NCI-H748 (cell line): Measurements from ENCODE around the gene DGCR8.

Experiments used
- DNase-seq: peaks from one replicate; lab custom pipeline; 2025; ENCODE audit not compliant: unreplicated experiment; lab: John Stamatoyannopoulos, UW

DGCR8 gene

DNA sequence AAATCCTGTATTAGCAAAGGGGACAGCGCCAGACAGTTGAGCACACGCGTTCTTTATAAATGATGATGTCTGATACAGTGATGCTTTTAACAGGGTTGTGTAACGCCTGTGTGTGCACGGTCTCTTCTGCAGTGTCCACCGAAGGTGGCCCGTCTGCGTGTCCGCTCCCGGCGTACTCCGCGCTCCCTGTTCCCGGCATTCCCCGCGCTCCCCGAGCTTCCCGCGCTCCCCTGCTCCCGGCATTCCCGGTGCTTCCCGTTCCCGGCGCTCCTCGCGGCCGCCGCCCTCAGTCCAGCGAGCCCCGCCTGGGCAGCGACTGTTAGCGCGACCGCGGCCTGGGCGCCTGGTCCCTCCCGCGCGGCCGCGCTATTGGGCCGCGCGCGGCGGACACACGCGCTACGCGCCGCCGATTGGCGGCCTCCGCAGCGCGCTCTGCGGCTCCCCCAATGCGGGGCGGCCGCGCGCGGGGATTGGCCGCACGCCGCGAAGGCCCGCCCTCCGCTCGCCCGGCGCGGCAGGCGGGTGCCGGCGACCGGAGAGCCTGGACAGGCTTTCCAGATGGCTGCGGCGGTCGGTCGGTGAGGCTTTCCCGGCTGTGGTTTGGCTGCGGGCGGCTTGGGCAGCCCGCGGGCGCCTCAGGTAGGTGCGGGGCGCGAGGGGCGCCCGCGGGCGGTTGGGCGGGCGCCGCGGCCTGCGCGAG, at the start of gene DGCR8:
Gene DGCR8 (plus strand): TSS at position 497 of the 700 bp plus-strand sequence. CDS start 5,723 bp downstream, outside the sequence.
- DNase-seq = peak; percentile 94

GRCh38 chr22:20031732-20032406, 48.2 kb upstream of the DGCR8 start:
- DNase-seq = peak; percentile 75

DNA sequence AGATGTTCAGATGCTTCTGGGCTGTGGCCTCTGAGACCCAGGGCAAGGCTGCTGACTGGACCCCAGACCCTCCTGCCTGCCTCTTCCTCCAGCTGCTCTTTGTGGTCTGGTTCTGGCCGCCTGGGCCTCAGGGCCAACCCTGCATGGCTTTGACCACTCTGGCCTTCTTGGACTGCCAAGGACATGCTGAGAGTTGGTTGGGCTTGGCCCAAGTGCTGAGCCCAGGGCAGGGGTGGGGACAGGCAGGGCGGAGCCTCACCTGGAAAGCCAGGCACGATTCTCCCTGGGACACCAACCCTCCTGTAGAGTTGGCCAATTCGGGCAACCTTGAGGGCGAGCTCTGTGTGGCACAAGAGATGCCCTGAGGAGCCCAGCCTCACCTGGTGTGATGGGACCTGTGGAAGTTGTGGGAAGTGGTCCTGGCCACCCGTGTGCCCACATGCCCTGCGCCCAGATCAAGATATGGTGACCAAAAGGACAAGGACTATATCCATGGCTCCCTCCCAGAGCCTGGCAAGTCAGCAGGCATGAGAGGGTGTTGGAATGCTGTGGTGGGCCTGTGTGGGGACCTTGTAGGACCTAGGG, 47.5 kb upstream of the DGCR8 start:
- no peak for DNase-seq

GRCh38 chr22:20033045-20033706, 46.9 kb upstream of the DGCR8 start:
- no peak for DNase-seq

GRCh38 chr22:20034143-20034542, 45.9 kb upstream of the DGCR8 start:
- no peak for DNase-seq

- DNase-seq = no peak
Observed at GRCh38 chr22:20035375-20036083, 44.5 kb upstream of the DGCR8 start.

- DNase-seq = no peak
Observed at GRCh38 chr22:20036084-20036482, 44.0 kb upstream of the DGCR8 start.

DNA sequence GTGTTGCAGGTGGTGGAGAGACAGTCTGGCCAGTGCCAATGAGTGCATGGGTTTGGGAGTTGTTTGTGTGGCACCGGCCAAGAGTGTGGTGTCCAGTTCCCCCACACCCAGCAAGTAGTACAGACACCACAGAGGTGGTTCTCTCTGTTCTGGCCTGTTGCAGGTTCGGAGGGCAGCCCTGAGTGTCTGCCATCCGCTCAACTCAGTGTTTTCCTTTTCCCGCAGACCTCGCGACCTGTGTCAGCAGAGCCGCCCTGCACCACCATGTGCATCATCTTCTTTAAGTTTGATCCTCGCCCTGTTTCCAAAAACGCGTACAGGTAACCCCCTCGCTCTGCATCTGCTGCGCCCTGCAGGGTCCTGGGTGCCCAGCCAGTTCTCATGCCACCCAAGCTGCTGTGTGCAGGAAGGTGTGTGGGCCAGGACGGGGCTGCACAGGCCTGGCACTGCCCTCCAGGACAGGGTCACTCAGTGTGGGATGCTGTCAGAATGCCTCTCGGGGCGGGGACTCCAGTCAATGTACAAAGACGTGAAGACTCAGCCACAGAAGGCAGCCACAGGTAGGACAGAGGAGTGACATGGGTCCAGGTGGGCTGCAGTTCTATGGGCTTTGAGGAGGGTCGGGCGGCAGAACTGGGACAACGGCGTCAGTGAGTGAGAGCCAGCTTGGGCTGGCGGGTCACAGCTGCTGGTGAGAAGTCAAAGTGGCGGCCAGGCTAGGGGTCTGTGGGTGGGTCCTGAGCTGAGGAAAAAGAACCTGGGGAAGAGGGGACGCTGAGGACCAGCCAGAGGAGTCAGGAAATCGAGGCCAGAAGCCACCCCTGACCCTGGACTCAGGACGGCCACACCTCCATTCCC, 43.3 kb upstream of the DGCR8 start:
- DNase-seq = no peak

DNA sequence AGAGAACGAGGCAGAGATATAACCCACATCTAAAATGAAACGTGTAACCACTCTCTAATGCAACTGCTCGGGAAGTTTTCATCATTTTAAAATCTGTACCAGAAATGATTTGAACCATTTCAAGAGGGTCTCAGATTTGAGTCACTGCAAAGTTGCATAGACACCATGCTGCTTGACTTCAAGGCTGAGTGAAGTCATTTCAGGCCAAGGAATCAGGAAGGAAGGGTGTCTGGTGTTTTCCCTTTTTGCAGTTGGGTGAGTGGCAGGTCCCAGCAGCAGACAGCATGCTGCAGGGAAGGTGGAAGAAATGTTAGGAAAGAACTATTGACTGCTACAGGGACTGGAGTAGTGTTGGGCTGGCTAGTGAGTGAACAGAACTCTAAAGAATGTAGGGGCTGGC, 42.6 kb upstream of the DGCR8 start:
- no peak for DNase-seq

DNA sequence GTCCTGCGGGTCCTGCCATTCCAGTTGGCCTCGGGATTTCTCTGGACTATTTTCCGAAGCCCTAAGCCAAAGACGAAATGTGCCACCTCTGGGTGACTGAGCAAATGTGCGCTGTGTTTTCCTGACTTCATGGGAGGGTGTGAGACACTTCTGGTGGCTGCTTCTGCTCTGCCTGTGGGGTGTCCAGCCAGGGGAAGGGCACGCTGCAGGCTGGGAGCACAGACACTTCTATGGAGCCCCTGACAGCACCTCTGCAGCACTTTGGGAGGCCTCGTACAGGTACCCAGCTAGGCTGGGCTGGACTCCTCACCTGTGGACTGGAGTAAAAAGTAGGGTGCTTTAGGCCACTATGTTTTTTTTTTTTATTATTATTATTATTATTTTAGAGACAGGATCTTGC, 41.5 kb upstream of the DGCR8 start:
- DNase-seq = no peak

GRCh38 chr22:20039683-20040325, 40.2 kb upstream of the DGCR8 start:
- peak; percentile 27 for DNase-seq

DNA sequence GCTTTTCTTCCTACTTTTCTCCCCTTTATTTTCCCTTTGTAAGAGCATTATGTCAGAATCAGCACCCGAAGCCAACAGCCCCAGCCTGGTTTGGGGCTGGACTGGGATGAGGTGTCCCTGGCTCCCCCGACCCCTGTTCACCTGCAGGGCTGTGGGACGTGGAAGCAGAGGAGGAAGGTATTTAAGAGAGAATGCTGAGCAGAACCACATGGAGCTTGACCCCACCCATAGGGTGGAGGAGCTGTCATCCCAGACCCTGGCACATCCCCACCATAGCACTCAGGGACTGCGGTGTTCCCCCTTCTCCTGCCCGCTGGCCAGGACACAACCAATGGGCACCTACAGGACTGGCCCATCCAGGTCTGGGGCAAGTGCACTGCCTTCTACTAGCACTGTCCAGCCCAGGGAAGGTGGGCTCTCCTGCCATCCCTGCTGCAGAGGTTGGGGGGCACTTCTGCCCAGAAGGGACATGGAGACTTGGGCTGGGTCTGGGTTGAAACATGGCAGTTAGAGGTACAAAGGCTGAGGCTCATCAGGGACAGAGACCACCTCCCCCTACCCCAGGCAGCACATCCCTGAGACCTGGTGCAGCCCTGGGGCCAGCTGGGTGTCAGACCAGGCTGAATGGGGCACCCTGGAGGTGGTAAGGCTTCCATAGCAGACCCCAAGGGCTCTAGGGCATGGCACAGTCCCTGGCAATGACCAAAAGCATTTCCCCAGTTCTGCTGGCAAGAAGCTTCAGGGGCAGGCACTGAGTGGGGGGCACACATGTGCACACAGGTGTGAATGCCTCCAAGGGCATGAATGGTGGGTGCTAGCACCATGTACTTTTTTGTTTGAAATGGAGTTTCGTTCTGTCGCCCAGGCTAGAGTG, 39.5 kb upstream of the DGCR8 start:
- DNase-seq = no peak

GRCh38 chr22:20043057-20043996, 36.7 kb upstream of the DGCR8 start:
- no peak for DNase-seq

DNA sequence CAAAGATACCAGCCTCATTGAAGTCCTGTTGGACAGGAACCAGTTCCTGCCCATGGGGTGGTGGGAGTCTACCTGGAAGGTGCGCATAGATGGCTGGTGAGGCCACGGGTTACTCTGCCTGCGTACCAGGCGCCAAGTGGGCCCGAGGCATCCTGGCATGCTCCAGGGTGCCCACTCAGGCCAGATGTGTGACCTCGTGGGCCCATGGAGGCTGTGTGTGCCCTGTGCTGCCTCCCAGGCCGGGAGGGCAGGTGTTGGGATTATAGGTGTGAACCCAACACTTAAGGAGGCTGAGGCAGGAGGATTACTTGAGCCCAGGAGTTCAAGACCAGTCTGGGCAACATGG, 36.1 kb upstream of the DGCR8 start:
- no peak for DNase-seq

DNA sequence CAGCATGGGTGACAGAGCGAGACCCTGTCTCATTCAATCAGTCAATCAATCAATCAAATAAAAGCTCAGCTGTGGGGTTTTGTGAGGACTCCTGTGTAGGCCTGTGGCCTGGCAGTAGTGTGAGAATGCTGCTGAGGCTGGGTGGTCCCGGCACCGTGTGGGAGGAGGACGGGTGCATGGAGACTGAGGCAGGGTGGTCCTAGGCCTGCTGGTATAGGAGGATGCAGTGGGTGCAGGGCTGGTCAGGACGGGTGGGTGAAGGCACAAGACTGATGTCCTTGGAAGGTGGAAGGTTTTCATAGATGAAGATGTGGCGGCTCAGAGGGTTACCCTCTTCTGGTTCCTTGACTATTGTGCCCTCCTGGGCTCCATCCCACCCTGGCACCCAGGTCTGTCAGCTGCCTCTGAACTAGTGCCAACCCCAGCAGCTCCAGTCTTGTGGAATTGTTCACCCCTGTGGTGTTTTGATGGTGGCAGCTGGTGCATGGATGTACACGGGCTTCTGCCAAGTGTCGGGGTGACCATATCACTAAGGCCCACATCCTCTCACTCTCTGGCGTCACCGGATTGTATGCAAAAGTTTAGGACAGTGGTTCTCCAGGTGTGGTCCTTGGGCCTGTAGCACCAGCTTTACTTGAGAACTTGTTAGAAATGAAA, 35.4 kb upstream of the DGCR8 start:
- DNase-seq = no peak

- no peak for DNase-seq
Observed at GRCh38 chr22:20046730-20047129, 33.3 kb upstream of the DGCR8 start.

GRCh38 chr22:20051927-20052308, 28.1 kb upstream of the DGCR8 start:
- DNase-seq = no peak
